Stomach (tissue), 9 donors: ENCODE data around the gene NDST1. TPM values are rescaled to one million over a fixed set of nuclear protein-coding genes. Genes with fewer than 3 reads are reported as not detected.

Experiments used
- DNase-seq, 2 donors: peaks; one replicate each; pipeline versions ENCODE4 v3.0.0 to v3.0.0-alpha.2; 2013 to 2019
- H3K27ac ChIP-seq, 5 donors: fragments of 200-600 bp in 4 of 5; sonication (generic) in 4 of 5; one replicate each; pipeline ENCODE4 v1.5.1; 2013 to 2019; ENCODE audit warnings: mild to moderate bottlenecking in 1 of 5, moderate library complexity in 1 of 5
- H3K27me3 ChIP-seq, 3 donors: fragments of 200-600 bp; sonication (generic); one replicate each; pipeline ENCODE4 v1.5.1; 2017 to 2019; ENCODE audit warnings: mixed run types in 1 of 3
- H3K36me3 ChIP-seq, 4 donors: fragments of 200-600 bp; sonication (generic); 1 replicate in 3 of 4; 2 replicates in 1 of 4; pipeline ENCODE4 v1.5.1; 2016 to 2019
- H3K4me1 ChIP-seq, 4 donors: fragments of 200-600 bp; sonication (generic); one replicate each; pipeline ENCODE4 v1.5.1; 2016 to 2019
- H3K4me3 ChIP-seq, 4 donors: fragments of 200-600 bp; sonication (generic) in 3 of 4; one replicate each; pipeline ENCODE4 v1.5.1; 2016 to 2019; ENCODE audit warnings: mild to moderate bottlenecking in 1 of 4
- H3K9me3 ChIP-seq, 4 donors: fragments of 200-600 bp; sonication (generic); one replicate each; pipeline ENCODE4 v1.5.1; 2016 to 2019
- EP300 ChIP-seq: sonication (generic); formaldehyde crosslinking; IDR thresholded peaks from one replicate; pipeline ENCODE4 v1.6.1; 2017; ENCODE audit warnings: antibody characterized with exemption
- POLR2A ChIP-seq, 4 donors: fragments of 450-650 bp; IDR thresholded peaks; one replicate each; pipeline ENCODE4 v1.6.1; 2016; ENCODE audit warnings: antibody characterized with exemption in 4 of 4, control low read depth in 2 of 4, mild to moderate bottlenecking in 1 of 4, moderate library complexity in 1 of 4
- POLR2AphosphoS5 ChIP-seq, 3 donors: sonication (generic); formaldehyde crosslinking; IDR thresholded peaks; one replicate each; pipeline ENCODE4 v1.6.1; 2016; ENCODE audit warnings: antibody characterized with exemption in 3 of 3
- WGBS, 5 donors: extraction: QIAGEN DNeasy Blood & Tissue Kit in 3 of 5; methylation state at CpG; one replicate each; pipeline versions ENCODE4 v1.1.5 to v1.1.7; 2013 to 2018; 5-methylcytosine and 5-hydroxymethylcytosine counted together
- intact Hi-C: fragments of 100-400 bp; cut with DNase I; formaldehyde crosslinking; loops from one replicate; pipeline ENCODE4 v1.15.1; 2023; ENCODE audit warnings: low total_unique reads
- polyA plus RNA-seq, 3 donors: library from polyadenylated mRNA; stranded (reverse); fragments of 200-250 nt; gene quantifications; one replicate each; pipeline ENCODE4 v1.2.3, GENCODE V29; 2013
- total RNA-seq, 5 donors: library from RNA; depleted of rRNA; stranded (reverse); fragments of >200 nt; gene quantifications; one replicate each; pipeline versions ENCODE4 v1.1.0 to v1.2.3, GENCODE V29; 2014 to 2016
- TF ChIP-seq, protein P1 (sequence below), 7 experiments: fragments of 450-650 bp in 4 of 7; fragments of 200-600 bp in 3 of 7; sonication (generic) in 3 of 7; IDR thresholded peaks; one replicate each; pipeline ENCODE4 v1.5.1; 2016 to 2019; ENCODE audit warnings: antibody characterized with exemption in 7 of 7, control low read depth in 2 of 7, mild to moderate bottlenecking in 1 of 7
- donor health status: healthy with polysubstance abuse.
- donor health status: Bipolar disorder and iron deficiency.
- donor health status: healthy.

NDST1 gene
- total and polyA plus RNA-seq, 8 donors: 6.4 to 32.9 (median 15.9) TPM

DNA sequence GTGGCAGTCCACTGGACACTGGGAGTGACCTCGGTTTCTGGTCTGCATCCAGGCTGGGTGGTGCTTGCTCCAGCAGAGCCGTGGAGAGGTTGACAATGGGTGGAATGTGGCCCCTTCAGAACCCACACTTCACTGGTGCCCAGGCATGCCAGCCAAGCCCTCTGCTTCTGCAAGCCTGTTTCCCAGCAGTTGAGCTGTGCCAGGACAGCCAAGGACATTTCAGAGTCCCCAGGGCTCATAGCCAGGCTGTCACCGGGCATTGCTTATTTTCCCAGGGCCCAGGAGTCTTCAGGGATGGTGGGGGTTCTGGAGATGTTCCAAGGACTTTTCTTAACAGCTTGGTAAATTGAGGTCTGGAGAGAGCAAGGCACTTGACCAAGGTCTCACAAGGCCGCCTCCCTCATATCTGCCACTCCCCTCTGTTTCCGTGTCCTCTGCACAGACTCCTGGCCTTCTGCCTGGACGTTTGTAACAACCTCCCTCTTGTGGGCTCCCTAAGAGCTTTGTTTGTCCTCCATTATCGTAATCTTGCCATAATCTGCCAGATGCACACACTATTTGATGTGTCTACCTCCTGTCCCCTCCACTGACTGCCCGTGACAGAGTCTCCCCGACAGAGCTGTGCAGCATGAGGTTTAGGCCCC, 3.8 kb upstream of the NDST1 start:
- TF ChIP-seq EP300 (no peak), POLR2A (IDR thresholded peaks at IDR 0.05) (no peak), POLR2AphosphoS5 (IDR thresholded peaks at IDR 0.05) (peak in 1 of 3 donors; percentile 28)
- TF ChIP-seq, protein P1, sequence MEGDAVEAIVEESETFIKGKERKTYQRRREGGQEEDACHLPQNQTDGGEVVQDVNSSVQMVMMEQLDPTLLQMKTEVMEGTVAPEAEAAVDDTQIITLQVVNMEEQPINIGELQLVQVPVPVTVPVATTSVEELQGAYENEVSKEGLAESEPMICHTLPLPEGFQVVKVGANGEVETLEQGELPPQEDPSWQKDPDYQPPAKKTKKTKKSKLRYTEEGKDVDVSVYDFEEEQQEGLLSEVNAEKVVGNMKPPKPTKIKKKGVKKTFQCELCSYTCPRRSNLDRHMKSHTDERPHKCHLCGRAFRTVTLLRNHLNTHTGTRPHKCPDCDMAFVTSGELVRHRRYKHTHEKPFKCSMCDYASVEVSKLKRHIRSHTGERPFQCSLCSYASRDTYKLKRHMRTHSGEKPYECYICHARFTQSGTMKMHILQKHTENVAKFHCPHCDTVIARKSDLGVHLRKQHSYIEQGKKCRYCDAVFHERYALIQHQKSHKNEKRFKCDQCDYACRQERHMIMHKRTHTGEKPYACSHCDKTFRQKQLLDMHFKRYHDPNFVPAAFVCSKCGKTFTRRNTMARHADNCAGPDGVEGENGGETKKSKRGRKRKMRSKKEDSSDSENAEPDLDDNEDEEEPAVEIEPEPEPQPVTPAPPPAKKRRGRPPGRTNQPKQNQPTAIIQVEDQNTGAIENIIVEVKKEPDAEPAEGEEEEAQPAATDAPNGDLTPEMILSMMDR (IDR thresholded peaks at IDR 0.05): no peak
- 15 to 38% (median 22%) methylated on average over 9 of the region's 9 CpGs for WGBS, 5 donors
- Histone ChIP-seq H3K36me3 (no peaks in the 10 kb centered on the region), H3K9me3 (no peaks in the 10 kb centered on the region), H3K27ac (peak overlapping the region; percentile 61 to 82 (median 62)), H3K4me1 (peaks cover 76 to 100% (median 94%) of the 10 kb centered on the region in 4 donors), H3K27me3 (no peaks in the 10 kb centered on the region), H3K4me3 (no peak overlapping the region)
- intact Hi-C loops: no loop called here
- peak; percentile 46 to 86 for DNase-seq

DNA sequence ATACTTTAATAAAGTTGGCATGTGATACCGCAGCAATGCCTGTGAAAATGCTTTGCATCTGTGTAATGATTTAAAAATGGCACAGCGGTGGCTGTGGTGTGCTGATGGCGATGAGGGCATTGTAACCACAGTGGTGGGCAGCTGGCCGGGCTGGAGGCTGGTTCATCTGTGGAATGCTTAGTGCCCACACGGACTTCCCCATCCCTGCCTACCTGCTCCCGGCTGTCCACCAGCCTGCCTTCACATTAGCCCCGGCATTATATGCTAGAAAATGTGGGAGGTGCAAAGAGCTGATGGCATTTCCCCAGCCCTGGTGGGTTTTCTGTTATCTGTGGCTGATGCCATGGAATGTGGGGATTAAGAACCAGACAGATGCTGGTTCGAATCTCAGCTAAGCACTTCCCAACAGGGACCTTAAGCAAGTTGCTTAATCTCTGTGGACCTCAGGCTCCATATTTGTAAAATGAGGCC, 2.9 kb upstream of the NDST1 start:
- TF ChIP-seq EP300 (no peak), POLR2A (IDR thresholded peaks at IDR 0.05) (no peak), POLR2AphosphoS5 (IDR thresholded peaks at IDR 0.05) (no peak)
- TF ChIP-seq, protein P1 (IDR thresholded peaks at IDR 0.05): no peak
- Histone ChIP-seq H3K27me3 (no peaks in the 10 kb centered on the region), H3K36me3 (no peaks in the 10 kb centered on the region), H3K27ac (peak overlapping the region in 4 of 5 donors; percentile 61 to 82 (median 69)), H3K4me3 (no peak overlapping the region), H3K9me3 (no peaks in the 10 kb centered on the region), H3K4me1 (peaks cover 76 to 100% (median 94%) of the 10 kb centered on the region in 4 donors)
- WGBS, 5 donors: 82 to 89% (median 87%) methylated on average over 8 of the region's 8 CpGs
- DNase-seq: no peak
- intact Hi-C loops: no loop called here

DNA sequence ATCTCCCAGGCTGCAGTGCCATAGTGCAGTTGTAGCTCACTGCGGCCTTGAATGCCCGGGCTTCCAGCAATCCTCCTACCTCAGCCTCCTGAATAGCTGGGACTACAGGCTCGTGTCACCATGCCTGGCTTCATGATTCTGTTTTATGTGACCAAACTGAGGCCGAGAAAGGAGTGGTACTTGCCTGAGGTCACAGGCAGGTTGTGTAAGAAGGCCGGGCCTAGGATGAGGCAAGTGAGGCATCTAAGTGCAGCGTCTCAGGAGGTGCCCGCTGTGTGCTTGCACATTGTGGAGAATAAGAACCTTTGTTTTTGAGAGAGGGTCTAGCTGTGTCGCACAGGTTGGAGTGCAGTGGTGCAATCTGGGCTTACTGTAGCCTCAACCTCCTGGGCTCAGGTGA, 2.1 kb upstream of the NDST1 start:
- intact Hi-C loops: no loop called here
- DNase-seq: no peak
- Histone ChIP-seq H3K4me3 (no peak overlapping the region), H3K4me1 (peaks cover 76 to 100% (median 94%) of the 10 kb centered on the region in 4 donors), H3K36me3 (no peaks in the 10 kb centered on the region), H3K27ac (peak overlapping the region in 4 of 5 donors; percentile 78 to 87 (median 82)), H3K9me3 (no peaks in the 10 kb centered on the region), H3K27me3 (no peaks in the 10 kb centered on the region)
- 91 to 95% (median 93%) methylated on average over 8 of the region's 8 CpGs for WGBS, 5 donors
- TF ChIP-seq, protein P1 (IDR thresholded peaks at IDR 0.05): no peak
- TF ChIP-seq EP300 (no peak), POLR2AphosphoS5 (IDR thresholded peaks at IDR 0.05) (no peak), POLR2A (IDR thresholded peaks at IDR 0.05) (no peak)

DNA sequence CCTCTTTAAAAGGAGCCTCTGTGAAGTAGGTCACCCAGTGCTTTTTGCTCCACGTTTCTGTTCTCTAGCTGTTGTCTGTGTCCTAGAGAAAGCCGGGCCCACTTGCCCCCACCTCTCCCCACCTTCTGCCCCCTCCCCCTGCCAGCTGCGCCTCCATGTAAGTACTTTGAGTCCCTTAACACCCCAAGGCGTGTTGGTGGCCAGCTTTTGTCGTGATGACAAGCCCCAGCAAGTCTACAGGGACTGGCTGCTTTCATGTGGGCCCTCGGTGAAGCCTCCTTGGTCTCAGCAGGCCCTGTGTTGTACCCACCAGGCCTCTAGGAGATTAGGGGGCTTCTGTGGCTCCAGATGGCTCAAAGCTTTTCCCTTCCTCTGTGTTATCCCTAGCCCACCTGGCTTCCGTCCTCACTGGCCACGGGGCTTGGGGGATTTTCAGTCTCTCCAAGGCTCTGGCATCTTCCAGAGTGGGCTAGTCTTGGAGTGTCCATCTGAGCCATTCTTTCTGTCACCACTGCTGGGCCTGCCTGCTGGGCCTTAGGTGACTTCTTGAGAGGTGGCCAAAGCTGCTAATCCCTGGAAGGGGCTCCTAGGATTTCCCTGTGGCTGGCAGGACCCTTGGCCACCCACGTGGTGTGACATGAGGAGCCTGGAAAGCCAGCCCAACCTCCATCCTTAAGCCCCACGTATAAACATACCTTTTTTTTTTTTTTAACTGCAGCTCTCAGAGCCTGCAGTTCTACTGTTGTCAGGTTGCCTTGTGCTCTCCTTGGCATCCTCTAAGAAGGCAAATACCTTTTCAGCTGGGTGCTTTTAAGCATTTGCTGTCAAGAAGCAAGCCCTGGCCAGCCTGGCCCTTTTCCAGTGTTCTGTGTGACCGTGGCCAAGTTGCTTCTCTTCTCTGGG, 1.1 kb upstream of the NDST1 start:
- H3K9me3 ChIP-seq: no peaks in the 10 kb centered on the region
- H3K4me3 ChIP-seq: no peak overlapping the region
- peak in 1 of 2 donors; percentile 35 for DNase-seq
- no peaks in the 10 kb centered on the region for H3K36me3 ChIP-seq
- 48 to 57% (median 54%) methylated on average over 11 of the region's 11 CpGs for WGBS, 5 donors
- intact Hi-C loops: no loop called here
- peaks cover 83 to 100% (median 95%) of the 10 kb centered on the region in 4 donors for H3K4me1 ChIP-seq
- TF ChIP-seq POLR2AphosphoS5 (IDR thresholded peaks at IDR 0.05) (no peak), EP300 (no peak), POLR2A (IDR thresholded peaks at IDR 0.05) (no peak)
- TF ChIP-seq, protein P1 (IDR thresholded peaks at IDR 0.05): no peak
- H3K27ac ChIP-seq: peak overlapping the region; percentile 55 to 87 (median 82)
- no peaks in the 10 kb centered on the region for H3K27me3 ChIP-seq
